HCT116 (cell line): ENCODE results near the gene USP10. TPM values are rescaled to one million over a fixed set of nuclear protein-coding genes. Genes with fewer than 3 reads are reported as not detected.

Source experiments
- ATAC-seq: fragments of 200-7000 bp; cut with Tn5 transposase; 2 replicates; pipeline ENCODE4 v1.9.1; 2020; ENCODE audit warnings: mild to moderate bottlenecking, moderate library complexity
- BruUV-seq: library from RNA; stranded (reverse); fragments of 400-500 nt; replicated peaks from 2 replicates; lab custom pipeline; 2021; lab: Mats Ljungman, UMichigan
- CTCF ChIA-PET: fragments of 300-600 bp; sonication (Branson Sonifier 250); formaldehyde crosslinking; loops from one replicate; lab custom pipeline; 2021; ENCODE audit warnings: antibody characterized with exemption; lab: Charles Lee
- POLR2A ChIA-PET: fragments of 300-600, 350-600 bp; sonication (Branson Sonifier 250); formaldehyde crosslinking; loops from one replicate; lab custom pipeline; 2021; ENCODE audit warnings: antibody characterized with exemption; lab: Charles Lee
- RAD21 ChIA-PET, 2 experiments: fragments of 300-600 bp; sonication (Branson Sonifier 250); formaldehyde crosslinking; loops; one replicate each; lab custom pipeline; 2023; ENCODE audit warnings: low total read pairs in 2 of 2; ENCODE audit not compliant: uncharacterized antibody in 2 of 2, unreplicated experiment in 2 of 2, low non-redundant PET in 1 of 2; lab: Charles Lee
- DNase-seq: peaks from one replicate; pipeline ENCODE4 v3.0.0-alpha.2; 2010; ENCODE audit warnings: low read depth, low spot score
- H2AFZ ChIP-seq: fragments of 200-600 bp; shearing (Covaris generic), sonication (generic); 2 replicates; pipeline ENCODE4 v1.6.1; 2017; ENCODE audit warnings: low read depth, mixed run types, mixed read lengths, antibody characterized with exemption, low read length; ENCODE audit not compliant: poor library complexity, severe bottlenecking
- H3K27ac ChIP-seq: 2 replicates; pipeline ENCODE4 v1.5.1; 2012; ENCODE audit warnings: low read depth, low read length
- H3K27me3 ChIP-seq: fragments of 200-600 bp; sonication (generic); 2 replicates; pipeline ENCODE4 v1.6.1; 2016; ENCODE audit warnings: mixed run types, low read length, mixed read lengths; ENCODE audit not compliant: insufficient read depth
- H3K36me3 ChIP-seq, 2 experiments: fragments of 200-500 bp in 1 of 2; fragments of 200-600 bp in 1 of 2; sonication (Bioruptor generic) in 1 of 2; sonication (generic) in 1 of 2; 2 replicates each; pipeline versions ENCODE4 v1.5.1 to v1.6.1; 2014 to 2016; ENCODE audit warnings: low read length in 2 of 2, inconsistent platforms in 1 of 2, mixed read lengths in 1 of 2, mixed run types in 1 of 2; ENCODE audit not compliant: insufficient read depth in 2 of 2, control insufficient read depth in 1 of 2
- H3K4me1 ChIP-seq, 2 experiments: fragments of 200-600 bp in 1 of 2; sonication (generic) in 1 of 2; 2 replicates each; pipeline versions ENCODE4 v1.5.1 to v1.6.1; 2012 to 2017; ENCODE audit warnings: low read length in 2 of 2, inconsistent platforms in 1 of 2, mild to moderate bottlenecking in 1 of 2, mixed read lengths in 1 of 2, mixed run types in 1 of 2, moderate library complexity in 1 of 2; ENCODE audit not compliant: insufficient read depth in 2 of 2, control insufficient read depth in 1 of 2
- H3K4me2 ChIP-seq: fragments of 200-600 bp; sonication (generic); 2 replicates; pipeline ENCODE4 v1.6.1; 2017; ENCODE audit warnings: mixed run types, low read length, mixed read lengths
- H3K4me3 ChIP-seq, 2 experiments: fragments of 200-600 bp in 1 of 2; sonication (generic) in 1 of 2; replicated peaks in 1 of 2; 2 replicates each; pipeline ENCODE4 v1.5.1; 2011 to 2016; ENCODE audit warnings: low read length in 2 of 2, control low read depth in 1 of 2, low read depth in 1 of 2, mild to moderate bottlenecking in 1 of 2, mixed read lengths in 1 of 2, mixed run types in 1 of 2
- H3K79me2 ChIP-seq: fragments of 200-600 bp; sonication (generic); 2 replicates; pipeline ENCODE4 v1.6.1; 2017; ENCODE audit warnings: mild to moderate bottlenecking, mixed run types, low read length, moderate library complexity, mixed read lengths; ENCODE audit not compliant: insufficient read depth
- H3K9ac ChIP-seq: fragments of 200-600 bp; sonication (generic); 2 replicates; pipeline ENCODE4 v1.6.1; 2016; ENCODE audit warnings: low read length, mixed read lengths
- H3K9me2 ChIP-seq: fragments of 200-600 bp; sonication (generic), shearing (Covaris generic); 2 replicates; pipeline ENCODE4 v1.6.1; 2017; ENCODE audit warnings: mixed run types, mild to moderate bottlenecking, moderate library complexity; ENCODE audit not compliant: insufficient read depth
- H3K9me3 ChIP-seq, 2 experiments: fragments of 200-500 bp in 1 of 2; fragments of 200-600 bp in 1 of 2; sonication (Bioruptor generic) in 1 of 2; sonication (generic) in 1 of 2; 2 replicates each; pipeline ENCODE4 v1.6.1; 2014 to 2017; ENCODE audit warnings: low read length in 2 of 2, mixed read lengths in 2 of 2, inconsistent platforms in 1 of 2, low read depth in 1 of 2, mild to moderate bottlenecking in 1 of 2, mixed run types in 1 of 2, moderate library complexity in 1 of 2; ENCODE audit not compliant: control insufficient read depth in 1 of 2, insufficient read depth in 1 of 2
- H4K20me1 ChIP-seq: fragments of 200-600 bp; sonication (generic), shearing (Covaris generic); 2 replicates; pipeline ENCODE4 v1.6.1; 2017; ENCODE audit warnings: mixed run types, mild to moderate bottlenecking, moderate library complexity; ENCODE audit not compliant: insufficient read depth
- CBX3 ChIP-seq: IDR thresholded peaks from 2 replicates; pipeline ENCODE4 v1.6.1; 2012; ENCODE audit warnings: low read depth
- CEBPB ChIP-seq: IDR thresholded peaks from 2 replicates; pipeline ENCODE4 v1.6.1; 2012; ENCODE audit warnings: low read depth
- CTCF ChIP-seq, 3 experiments: fragments of 200-600 bp in 1 of 3; sonication (generic) in 1 of 3; IDR thresholded peaks in 2 of 3; conservative IDR thresholded peaks in 1 of 3; 2 replicates each; pipeline ENCODE4 v1.5.1; 2012 to 2017; ENCODE audit warnings: low read depth in 2 of 3, low read length in 2 of 3, antibody characterized with exemption in 1 of 3, borderline replicate concordance in 1 of 3, control low read depth in 1 of 3, mild to moderate bottlenecking in 1 of 3, mixed read lengths in 1 of 3, mixed run types in 1 of 3, moderate library complexity in 1 of 3; ENCODE audit not compliant: insufficient read depth in 1 of 3
- EGR1 ChIP-seq: IDR thresholded peaks from 2 replicates; pipeline ENCODE4 v1.6.1; 2012; ENCODE audit warnings: low read depth
- ELF1 ChIP-seq: IDR thresholded peaks from 2 replicates; pipeline ENCODE4 v1.6.1; 2012; ENCODE audit warnings: low read depth, borderline replicate concordance
- EZH2phosphoT487 ChIP-seq: fragments of 200-600 bp; IDR thresholded peaks from 2 replicates; pipeline ENCODE4 v1.6.1; 2018; ENCODE audit warnings: antibody characterized with exemption, borderline replicate concordance
- FOSL1 ChIP-seq: IDR thresholded peaks from 2 replicates; pipeline ENCODE4 v1.6.1; 2012; ENCODE audit warnings: low read depth
- JUND ChIP-seq: IDR thresholded peaks from 2 replicates; pipeline ENCODE4 v1.6.1; 2012
- POLR2AphosphoS5 ChIP-seq: IDR thresholded peaks from 2 replicates; pipeline ENCODE4 v1.6.1; 2011; ENCODE audit warnings: mild to moderate bottlenecking, low read depth, low read length, moderate library complexity
- SIN3A ChIP-seq: IDR thresholded peaks from 2 replicates; pipeline ENCODE4 v1.6.1; 2012; ENCODE audit warnings: low read depth
- SRF ChIP-seq: IDR thresholded peaks from 2 replicates; pipeline ENCODE4 v1.6.1; 2012; ENCODE audit warnings: low read depth
- TCF7L2 ChIP-seq: IDR thresholded peaks from 2 replicates; pipeline ENCODE4 v1.7.0; 2011; ENCODE audit warnings: borderline replicate concordance, inconsistent platforms; ENCODE audit not compliant: insufficient read depth, insufficient read length; ENCODE audit errors: extremely low read depth
- YY1 ChIP-seq: IDR thresholded peaks from 2 replicates; pipeline ENCODE4 v1.6.1; 2011; ENCODE audit warnings: low read length, low read depth, moderate library complexity, mild to moderate bottlenecking; ENCODE audit not compliant: insufficient replicate concordance; ENCODE audit errors: extremely low read depth
- ZFX ChIP-seq: fragments of 450-650 bp; IDR thresholded peaks from 2 replicates; pipeline ENCODE4 v1.6.1; 2017
- ZNF274 ChIP-seq: fragments of 200-500 bp; sonication (Bioruptor generic); IDR thresholded peaks from 2 replicates; pipeline ENCODE4 v1.6.1; 2014; ENCODE audit warnings: mild to moderate bottlenecking, low read depth, low read length, inconsistent platforms
- intact Hi-C: fragments of 100-400 bp; cut with micrococcal nuclease; formaldehyde crosslinking; loops from 2 replicates; pipeline ENCODE4 v1.10.0; 2022
- total RNA-seq: library from RNA; stranded (reverse); gene quantifications from one replicate; pipeline ENCODE4 v1.2.1, GENCODE V29; 2021; ENCODE audit not compliant: unreplicated experiment
- TF ChIP-seq, protein P1 (sequence below): IDR thresholded peaks from 2 replicates; pipeline ENCODE4 v1.6.1; 2012; ENCODE audit warnings: low read depth

Gene USP10
- total RNA-seq, 1 experiment from 2014 or later = 175 TPM

DNA sequence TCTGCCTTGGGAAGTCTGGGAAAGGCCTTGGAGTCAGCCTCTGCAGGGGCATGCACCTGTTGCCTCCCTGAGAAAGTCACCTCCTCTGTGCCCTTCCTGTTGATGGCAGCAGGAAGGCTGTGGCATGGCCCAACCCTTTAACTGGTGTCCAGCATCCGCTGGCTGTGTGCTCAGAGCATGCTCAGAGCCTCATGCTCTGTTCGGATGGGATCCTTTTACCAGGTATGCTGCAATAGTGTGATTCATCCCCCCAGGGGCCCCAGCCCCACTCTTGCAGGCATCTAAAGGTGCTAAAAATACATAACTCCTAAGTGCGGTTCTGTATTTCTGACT is 26.6 kb upstream of the USP10 start (continued):
- TF ChIP-seq, protein P1, sequence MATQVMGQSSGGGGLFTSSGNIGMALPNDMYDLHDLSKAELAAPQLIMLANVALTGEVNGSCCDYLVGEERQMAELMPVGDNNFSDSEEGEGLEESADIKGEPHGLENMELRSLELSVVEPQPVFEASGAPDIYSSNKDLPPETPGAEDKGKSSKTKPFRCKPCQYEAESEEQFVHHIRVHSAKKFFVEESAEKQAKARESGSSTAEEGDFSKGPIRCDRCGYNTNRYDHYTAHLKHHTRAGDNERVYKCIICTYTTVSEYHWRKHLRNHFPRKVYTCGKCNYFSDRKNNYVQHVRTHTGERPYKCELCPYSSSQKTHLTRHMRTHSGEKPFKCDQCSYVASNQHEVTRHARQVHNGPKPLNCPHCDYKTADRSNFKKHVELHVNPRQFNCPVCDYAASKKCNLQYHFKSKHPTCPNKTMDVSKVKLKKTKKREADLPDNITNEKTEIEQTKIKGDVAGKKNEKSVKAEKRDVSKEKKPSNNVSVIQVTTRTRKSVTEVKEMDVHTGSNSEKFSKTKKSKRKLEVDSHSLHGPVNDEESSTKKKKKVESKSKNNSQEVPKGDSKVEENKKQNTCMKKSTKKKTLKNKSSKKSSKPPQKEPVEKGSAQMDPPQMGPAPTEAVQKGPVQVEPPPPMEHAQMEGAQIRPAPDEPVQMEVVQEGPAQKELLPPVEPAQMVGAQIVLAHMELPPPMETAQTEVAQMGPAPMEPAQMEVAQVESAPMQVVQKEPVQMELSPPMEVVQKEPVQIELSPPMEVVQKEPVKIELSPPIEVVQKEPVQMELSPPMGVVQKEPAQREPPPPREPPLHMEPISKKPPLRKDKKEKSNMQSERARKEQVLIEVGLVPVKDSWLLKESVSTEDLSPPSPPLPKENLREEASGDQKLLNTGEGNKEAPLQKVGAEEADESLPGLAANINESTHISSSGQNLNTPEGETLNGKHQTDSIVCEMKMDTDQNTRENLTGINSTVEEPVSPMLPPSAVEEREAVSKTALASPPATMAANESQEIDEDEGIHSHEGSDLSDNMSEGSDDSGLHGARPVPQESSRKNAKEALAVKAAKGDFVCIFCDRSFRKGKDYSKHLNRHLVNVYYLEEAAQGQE = no peak
- no peak for TF ChIP-seq ZNF274
- TF ChIP-seq JUND = no peak
- TF ChIP-seq TCF7L2 = no peak
- TF ChIP-seq EZH2phosphoT487 = no peak
- no peak for TF ChIP-seq CBX3
- TF ChIP-seq POLR2AphosphoS5 = no peak
- TF ChIP-seq ELF1 = no peak

GRCh38 chr16:84673561-84673960 is 26.2 kb upstream of the USP10 start:
- POLR2A ChIA-PET = no interaction called here
- no peaks in the 10 kb centered on the region for H3K9me2 ChIP-seq
- ATAC-seq = no peak
- CTCF ChIA-PET = interaction anchor here (0.8 to 4.3 kb wide), 7 partner anchors 8 to 52 kb away, joined by 3 to 34 read pairs (median 12); no protein-coding TSS in a partner anchor
- no peak overlapping the region for H3K4me3 ChIP-seq
- no peak overlapping the region for H3K9ac ChIP-seq
- H3K36me3 ChIP-seq = no peaks in the 10 kb centered on the region
- no peaks in the 10 kb centered on the region for H3K79me2 ChIP-seq
- intact Hi-C loops = no loop called here
- no peaks in the 10 kb centered on the region for H3K9me3 ChIP-seq
- DNase-seq = no peak
- RAD21 ChIA-PET = no interaction called here
- peaks cover 0 to 5% of the 10 kb centered on the region in 2 experiments; a peak in 1 of 4 replicates for H3K4me1 ChIP-seq
- H3K27ac ChIP-seq = no peak overlapping the region
- no TSS peak for BruUV-seq
- no peak overlapping the region for H2AFZ ChIP-seq
- H3K4me2 ChIP-seq = no peak overlapping the region
- peaks cover 13% of the 10 kb centered on the region; the same call in 1 of the 2 replicates for H3K27me3 ChIP-seq
- H4K20me1 ChIP-seq = no peaks in the 10 kb centered on the region
- TF ChIP-seq FOSL1 (no peak), CBX3 (no peak), EZH2phosphoT487 (no peak), EGR1 (no peak), POLR2AphosphoS5 (no peak), TCF7L2 (no peak), CEBPB (no peak), CTCF (IDR thresholded peaks at IDR 0.05 in 2 of 3, conservative IDR thresholded peaks at IDR 0.05 in 1 of 3; ENCODE audit: borderline replicate concordance in 1 of 3, insufficient read depth in 1 of 3, low read depth in 2 of 3, low read length in 2 of 3) (no peak), ZNF274 (no peak), ZFX (no peak), SIN3A (no peak), SRF (no peak), YY1 (no peak)
- TF ChIP-seq, protein P1 = no peak
